Fibroblast of villous mesenchyme (primary cell): ENCODE data around the gene ACAN. TPM values are rescaled to one million over a fixed set of nuclear protein-coding genes. Genes with fewer than 3 reads are reported as not detected.
A peak's percentile ranks its signal among the peaks of the same experiment; 100 is the strongest.

Experiments
- DNase-seq: peaks from one replicate; pipeline ENCODE4 v3.0.0-alpha.2; 2010; ENCODE audit warnings: low read depth
- H3K4me3 ChIP-seq: 2 replicates; pipeline ENCODE4 v1.5.1; 2011; ENCODE audit warnings: low read depth, mild to moderate bottlenecking, low read length
- CTCF ChIP-seq: IDR thresholded peaks from 2 replicates; pipeline ENCODE4 v1.5.1; 2012; ENCODE audit warnings: low read depth, mild to moderate bottlenecking, low read length; ENCODE audit not compliant: insufficient read depth
- total RNA-seq: library from RNA; depleted of rRNA; stranded (reverse); fragments of >200 nt; gene quantifications from 2 replicates; pipeline ENCODE4 v1.2.3, GENCODE V29; 2012

The ACAN gene
- total RNA-seq, 1 donor: not detected

GRCh38 chr15:88882785-88883184 is 79.5 kb downstream of the ACAN start:
- H3K4me3 ChIP-seq: no peak overlapping the region
- no peak for TF ChIP-seq CTCF
- peak; percentile 39 for DNase-seq

- TF ChIP-seq CTCF: no peak
Observed at GRCh38 chr15:88887068-88887580, 83.9 kb downstream of the ACAN start.

GRCh38 chr15:88888719-88889118 is 85.5 kb downstream of the ACAN start:
- TF ChIP-seq CTCF: no peak
- DNase-seq: no peak
- no peak overlapping the region for H3K4me3 ChIP-seq

More at GRCh38 chr15:88887068-88887580, 83.9 kb downstream of the ACAN start:
- no peak overlapping the region for H3K4me3 ChIP-seq
- DNase-seq: no peak

GRCh38 chr15:88890495-88890894 is 87.3 kb downstream of the ACAN start:
- H3K4me3 ChIP-seq: no peak overlapping the region
- no peak for DNase-seq
- no peak for TF ChIP-seq CTCF

GRCh38 chr15:88891540-88892254 is 88.5 kb downstream of the ACAN start:
- TF ChIP-seq CTCF: no peak
- no peak for DNase-seq
- no peak overlapping the region for H3K4me3 ChIP-seq

- H3K4me3 ChIP-seq: peak overlapping the region; percentile 58
- DNase-seq: peak; percentile 47
- peak; percentile 70 for TF ChIP-seq CTCF
Observed at GRCh38 chr15:88894348-88894818, 91.1 kb downstream of the ACAN start.
